HG03432 (cell line): ENCODE results near the gene NMNAT2.
"Not testable (repeated sequence)": the region's sequence is repeated elsewhere in the genome, so short reads cannot be mapped to it uniquely, and the experiment has no call there.

Source experiments
- ATAC-seq: cut with Tn5 transposase; IDR thresholded peaks from one replicate; pipeline ENCODE4 v1.9.1; 2021; ENCODE audit warnings: mild to moderate bottlenecking, moderate library complexity; ENCODE audit not compliant: unreplicated experiment

Gene NMNAT2

DNA sequence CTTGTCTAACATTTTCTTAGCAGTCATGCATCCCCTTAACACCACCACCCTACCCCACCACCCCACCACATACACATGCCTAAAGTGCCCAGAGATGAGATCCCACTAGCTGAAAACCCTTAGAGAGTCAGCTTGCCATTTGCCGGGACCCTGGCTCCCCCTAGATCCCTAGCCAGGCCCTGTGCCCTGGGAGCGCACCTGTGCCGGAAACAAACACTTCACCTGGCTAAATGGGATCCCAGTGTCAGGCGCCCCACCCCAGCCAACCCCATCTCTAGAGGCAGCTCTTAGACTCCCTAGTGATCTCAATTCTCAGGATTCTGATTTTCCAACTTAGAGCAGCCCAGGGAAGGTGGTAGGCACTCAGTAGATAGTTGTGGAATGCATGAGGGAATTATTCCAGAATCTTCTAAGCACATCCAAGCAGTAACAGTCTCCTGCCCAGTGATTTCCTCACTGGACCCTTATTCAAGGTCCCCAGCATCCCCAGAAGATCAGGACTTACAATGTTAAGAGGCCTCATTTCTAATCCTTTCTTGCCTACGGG is 126.9 kb downstream of the NMNAT2 start:
- ATAC-seq = no peak

DNA sequence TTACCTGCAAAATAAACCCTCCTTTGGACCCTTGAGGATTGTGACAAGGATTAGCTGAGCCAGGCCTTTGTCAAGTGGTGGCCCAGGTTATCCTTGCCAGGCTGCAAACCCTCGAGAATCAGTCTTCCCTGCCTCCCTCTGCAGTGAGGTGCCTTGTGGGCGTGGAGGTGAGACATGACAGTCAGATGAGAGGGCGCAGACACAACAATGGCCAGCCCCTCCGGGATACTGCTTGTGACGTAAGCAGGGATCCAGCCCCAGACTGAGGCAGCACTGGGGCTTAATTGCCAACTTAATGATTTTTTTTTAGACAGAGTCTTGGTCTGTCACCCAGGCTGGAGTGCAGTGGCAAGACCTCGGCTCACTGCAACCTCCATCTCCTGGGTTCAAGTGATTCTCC is 127.6 kb downstream of the NMNAT2 start:
- ATAC-seq = no peak

GRCh38 chr1:183289051-183289496 is 129.1 kb downstream of the NMNAT2 start:
- no peak for ATAC-seq

- no peak for ATAC-seq
Observed at GRCh38 chr1:183288583-183288982, 129.6 kb downstream of the NMNAT2 start.

- no peak for ATAC-seq
Observed at GRCh38 chr1:183287191-183287675, 130.9 kb downstream of the NMNAT2 start.

DNA sequence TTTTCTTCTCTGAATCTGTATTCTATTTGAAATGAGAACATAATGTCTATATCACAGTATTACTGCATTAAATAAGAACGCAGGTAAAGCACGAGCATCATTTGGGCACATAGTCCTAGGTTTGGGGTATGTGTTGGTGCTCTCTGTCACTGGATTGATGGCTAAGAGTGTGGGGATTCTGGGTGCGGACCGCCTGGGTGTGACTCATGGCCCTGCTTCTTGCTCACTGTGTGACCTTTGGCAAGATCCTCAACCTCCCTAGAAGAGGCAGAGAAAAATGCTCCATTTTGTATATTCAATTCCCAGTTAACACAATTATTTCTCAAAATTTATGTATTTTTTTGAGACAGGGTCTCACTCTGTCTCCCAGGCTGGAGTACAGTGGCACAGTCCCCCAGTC is 132.4 kb downstream of the NMNAT2 start:
- ATAC-seq = no peak

DNA sequence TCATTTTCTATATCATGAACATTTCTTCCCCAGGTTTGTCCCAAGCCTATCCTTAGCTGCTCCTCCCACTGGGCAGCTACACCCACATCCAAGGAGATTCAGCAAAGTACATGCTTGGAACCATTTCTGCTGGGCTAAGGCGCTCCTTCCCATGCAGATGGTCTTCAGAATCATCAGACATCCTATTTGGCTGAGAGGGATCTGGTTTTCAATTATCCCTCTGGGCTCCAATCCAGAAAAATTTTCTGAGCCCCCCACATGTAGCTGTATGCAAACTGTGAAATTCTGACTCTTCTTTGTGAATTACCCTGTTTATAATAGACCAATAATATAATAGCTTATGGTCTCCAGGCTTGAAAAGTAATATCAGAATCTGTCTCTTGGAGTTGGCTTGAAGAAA is 132.9 kb downstream of the NMNAT2 start:
- no peak for ATAC-seq

DNA sequence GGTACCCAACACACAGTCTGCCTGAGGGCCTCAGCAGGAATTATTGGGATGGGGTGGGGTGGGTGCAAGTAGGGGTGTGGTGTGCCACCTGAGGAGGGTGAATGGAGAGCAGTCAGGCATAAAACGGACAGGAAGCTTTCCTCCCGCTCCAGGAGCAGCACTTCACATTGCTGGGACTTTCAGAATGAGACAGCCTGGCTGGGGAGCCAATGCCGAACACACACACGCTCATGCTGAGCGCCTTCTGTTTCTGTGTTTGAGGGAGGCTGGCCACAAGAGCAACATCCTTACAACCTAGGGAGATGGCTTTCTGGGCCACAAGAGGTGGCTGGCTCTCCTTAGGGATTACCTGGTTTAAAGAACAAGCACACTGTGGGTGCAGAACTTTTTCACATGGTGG is 134.1 kb downstream of the NMNAT2 start:
- no peak for ATAC-seq

DNA sequence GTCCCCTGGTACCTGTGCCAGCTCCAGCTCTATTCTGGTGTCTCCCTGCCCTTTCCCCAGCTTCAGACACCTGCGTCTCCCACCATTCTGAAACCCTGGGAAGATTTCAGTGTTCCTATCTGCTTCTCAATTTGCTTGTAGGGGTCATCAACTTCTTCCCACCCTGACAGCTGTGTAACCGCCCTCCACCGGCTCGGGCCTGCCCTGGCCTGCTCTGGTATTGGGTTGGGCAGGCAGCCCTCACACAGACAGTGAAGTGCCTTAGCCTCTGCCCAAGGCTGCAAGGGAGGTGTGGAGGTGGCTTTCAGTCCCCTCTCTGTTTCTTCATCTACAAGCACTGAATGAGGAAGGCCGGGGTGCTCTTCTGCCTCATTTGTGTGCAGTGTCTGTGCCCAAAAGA is 134.9 kb downstream of the NMNAT2 start:
- ATAC-seq = no peak

DNA sequence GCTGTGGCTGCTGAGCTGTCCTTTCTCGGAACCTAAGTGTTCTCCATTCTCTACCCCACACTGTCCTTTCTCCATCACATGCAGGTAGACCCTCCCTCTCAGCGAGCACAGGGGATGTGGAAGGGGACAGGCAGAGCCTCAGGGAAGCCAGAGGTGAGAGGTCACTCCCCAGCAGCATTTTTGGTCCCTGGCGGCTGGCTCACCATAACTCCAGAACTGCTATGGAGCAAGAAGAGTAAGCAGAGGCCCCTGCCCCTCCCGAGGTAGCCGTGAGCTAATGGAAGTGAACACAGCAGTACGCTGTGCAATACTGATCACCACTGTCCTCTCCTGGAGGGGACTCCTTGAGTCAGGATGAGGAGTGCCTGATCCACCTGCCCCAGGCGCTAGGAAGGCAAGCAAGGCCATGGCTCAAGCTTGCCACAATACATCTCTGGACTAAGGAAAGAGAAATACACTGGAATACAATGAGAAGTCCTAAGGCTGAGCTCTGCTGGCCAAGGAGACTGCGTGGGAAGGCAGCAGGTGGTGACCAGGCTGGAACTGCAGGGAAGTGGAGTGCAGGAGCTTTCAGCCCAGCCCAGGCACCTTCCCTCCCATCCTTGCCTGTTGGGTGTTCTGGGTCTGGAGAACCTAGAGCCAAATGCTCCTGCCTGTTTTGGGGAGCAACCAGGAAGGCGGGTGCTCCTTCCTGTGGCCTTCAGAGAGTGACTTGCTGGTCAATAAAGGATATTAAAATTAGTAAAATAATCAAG is 135.9 kb downstream of the NMNAT2 start:
- no peak for ATAC-seq

DNA sequence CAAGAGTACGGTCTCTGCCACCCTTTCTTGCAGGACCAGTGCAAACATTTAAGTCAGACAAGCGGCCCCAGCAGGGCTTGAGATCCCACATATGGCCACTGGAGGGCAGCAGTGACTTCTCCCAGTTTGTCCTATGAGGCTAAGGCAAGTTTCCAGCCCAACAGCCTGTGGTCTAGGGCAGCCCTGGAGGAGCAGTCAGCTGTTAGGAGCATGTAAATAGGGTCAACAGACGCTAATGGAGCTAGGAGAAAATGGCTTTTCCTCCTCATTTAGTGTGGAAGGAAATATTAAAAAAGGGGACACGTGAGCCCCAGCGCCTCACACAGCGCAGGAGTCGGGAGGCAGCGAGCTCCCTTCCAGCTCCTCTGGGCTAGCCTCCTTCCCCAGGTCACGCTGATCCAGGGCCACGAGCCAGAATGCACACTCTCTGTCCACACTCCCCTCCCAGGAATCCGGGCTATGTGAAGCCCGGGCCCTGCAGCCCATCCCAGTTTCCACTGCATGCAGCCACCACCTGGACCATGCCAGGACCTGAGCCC is 136.6 kb downstream of the NMNAT2 start:
- peak; percentile 77 for ATAC-seq

DNA sequence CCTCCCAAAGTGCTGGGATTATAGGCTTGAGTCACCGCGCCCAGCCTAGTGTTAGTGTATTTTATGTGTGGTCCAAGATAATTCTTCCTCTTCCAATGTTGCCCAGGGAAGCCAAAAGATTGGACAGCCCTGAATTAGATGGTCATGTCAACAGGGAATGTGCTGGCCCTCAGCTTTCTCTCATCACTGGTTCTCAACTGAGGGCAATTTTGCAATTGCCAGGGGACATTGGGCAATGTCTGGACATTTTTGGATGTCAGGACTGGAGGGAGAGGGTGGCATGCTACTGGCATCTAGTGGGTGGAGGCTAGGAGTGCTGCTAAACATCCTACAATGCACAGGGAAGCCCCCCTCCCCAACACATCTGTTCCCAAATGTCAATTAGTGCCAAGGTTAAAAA is 137.1 kb downstream of the NMNAT2 start:
- no peak for ATAC-seq

DNA sequence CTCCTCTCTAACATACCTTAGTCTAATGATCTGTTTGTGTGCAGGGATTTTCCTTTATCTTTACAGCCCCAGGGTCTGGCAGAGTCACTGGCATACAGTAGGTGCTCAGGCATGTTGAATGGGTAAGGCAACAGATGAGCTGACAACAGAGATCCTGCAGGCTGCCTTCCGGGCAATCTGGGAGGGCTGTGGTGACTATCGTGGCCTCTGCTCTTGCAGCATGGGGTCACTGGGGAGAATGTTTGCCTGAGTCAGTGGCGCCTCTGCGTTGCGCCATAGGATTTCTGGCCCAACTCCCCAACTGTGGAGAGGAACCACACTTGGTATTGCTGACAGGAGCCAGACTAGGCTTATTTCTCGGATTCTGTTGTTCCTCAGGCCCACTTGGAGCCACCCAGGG is 138.3 kb downstream of the NMNAT2 start:
- ATAC-seq = no peak

DNA sequence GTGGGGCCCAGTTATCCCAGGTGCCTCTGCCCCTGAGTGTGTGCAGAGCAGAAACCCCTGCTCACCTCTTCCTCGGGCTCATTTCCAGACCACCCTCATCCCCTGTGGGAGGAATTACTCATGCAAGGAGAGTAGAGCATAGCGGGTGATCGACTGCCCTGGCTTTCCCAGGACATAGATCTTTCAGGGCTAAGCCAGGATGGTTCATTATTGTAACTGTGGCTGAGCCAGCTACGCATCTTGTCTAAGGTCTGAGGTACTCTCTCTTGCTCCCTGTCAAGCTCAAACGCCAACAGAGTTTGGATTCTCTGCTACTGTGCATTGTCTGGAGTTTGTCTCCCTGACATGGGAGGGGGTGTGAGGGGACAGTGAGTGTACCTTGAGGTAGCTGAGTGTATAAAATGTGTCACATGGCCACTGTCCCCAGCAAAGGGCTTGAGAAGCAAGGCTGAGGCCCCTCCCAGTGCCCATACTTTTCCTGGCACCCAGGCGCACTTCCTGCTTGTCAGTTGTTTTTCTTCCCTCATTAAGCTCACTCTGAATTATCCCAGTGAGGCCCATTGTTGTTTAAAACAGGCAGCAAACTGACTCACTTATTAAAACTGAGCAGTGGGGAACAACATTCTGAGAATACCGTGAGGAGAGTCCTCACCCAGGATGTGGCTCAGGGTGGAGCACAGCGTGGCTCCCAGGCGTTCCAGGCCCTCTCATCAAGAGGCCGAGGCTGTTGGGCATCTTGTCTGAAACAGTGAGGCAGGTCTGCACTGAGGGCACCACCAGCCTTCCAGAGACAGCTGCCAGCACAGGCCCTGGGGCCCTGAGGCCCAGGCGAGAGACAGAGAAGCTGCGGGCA is 139.2 kb downstream of the NMNAT2 start:
- ATAC-seq = no peak

GRCh38 chr1:183277821-183278738 is 140.1 kb downstream of the NMNAT2 start:
- no peak for ATAC-seq

- ATAC-seq = no peak
Observed at GRCh38 chr1:183276386-183277080, 141.6 kb downstream of the NMNAT2 start.

DNA sequence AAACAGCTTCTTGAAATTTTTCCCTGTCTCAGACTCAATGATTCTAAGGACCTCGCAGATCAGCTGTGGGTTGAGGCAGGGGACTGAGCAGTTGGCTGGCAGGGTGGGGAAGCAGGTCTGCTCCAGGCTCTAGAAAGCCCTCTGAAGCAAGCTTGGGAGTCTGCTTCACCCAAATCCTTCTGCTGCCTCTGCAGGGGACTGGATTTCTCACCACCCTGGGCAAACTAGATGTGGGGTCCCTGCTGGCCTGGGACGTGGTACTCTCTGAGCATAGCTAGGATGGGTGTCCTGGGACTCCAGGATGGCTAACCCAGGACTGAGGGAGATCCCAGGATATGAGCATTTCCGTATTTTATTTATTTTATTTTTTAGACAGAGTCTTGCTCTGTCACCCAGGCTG is 142.9 kb downstream of the NMNAT2 start:
- no peak for ATAC-seq

- no peak for ATAC-seq
Observed at GRCh38 chr1:183274836-183275235, 143.3 kb downstream of the NMNAT2 start.

DNA sequence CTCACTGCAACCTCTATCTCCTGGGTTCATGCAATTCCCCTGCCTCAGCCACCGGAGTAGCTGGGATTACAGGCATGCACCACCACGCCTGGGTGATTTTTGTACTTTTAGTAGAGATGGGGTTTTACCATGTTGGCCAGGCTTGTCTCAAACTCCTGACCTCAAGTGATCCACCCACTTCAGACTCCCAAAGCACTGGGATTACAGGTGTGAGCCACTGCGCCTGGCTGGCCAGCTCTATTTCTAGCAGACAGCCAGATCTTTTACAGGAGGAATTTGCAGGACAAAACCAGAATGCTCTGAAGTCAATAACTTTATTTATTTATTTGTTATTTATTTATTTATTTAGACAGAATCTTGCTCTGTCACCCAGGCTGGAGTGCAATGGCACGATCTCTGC is 144.2 kb downstream of the NMNAT2 start:
- not testable (repeated sequence) for ATAC-seq

- no peak for ATAC-seq
Observed at GRCh38 chr1:183273300-183273699, 144.9 kb downstream of the NMNAT2 start.
